ENCODE measurements around the gene ARTN. TPM values are rescaled to one million over a fixed set of nuclear protein-coding genes. Genes with fewer than 3 reads are reported as not detected.

ARTN gene
- total RNA-seq, 4 donors from 2014 or later, result 0.19 to 0.72 (median 0.63) TPM; not detected in 1

DNA sequence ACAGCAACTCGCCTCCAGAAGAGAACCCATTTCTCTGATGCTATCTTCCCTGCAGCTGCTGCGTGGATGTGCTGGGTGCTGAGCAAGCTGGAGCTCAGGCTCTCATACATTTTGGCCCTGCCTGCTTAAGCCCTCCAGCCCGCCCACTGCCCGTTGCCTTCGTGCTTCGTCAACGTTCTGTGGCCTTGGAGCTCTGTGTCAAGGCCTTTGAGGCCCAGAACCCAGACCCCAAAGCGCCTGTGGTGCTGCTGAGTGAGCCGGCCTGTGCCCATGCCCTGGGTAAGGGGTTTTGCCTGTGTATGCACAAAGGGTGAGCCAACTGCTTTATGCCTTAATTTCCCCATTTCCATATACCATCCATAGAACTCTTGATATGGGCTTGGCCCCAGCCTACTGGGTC is 37.3 kb downstream of the ARTN start:
- DNase-seq (ENCODE audit: low spot score), result no peak
- TF ChIP-seq, protein P1, sequence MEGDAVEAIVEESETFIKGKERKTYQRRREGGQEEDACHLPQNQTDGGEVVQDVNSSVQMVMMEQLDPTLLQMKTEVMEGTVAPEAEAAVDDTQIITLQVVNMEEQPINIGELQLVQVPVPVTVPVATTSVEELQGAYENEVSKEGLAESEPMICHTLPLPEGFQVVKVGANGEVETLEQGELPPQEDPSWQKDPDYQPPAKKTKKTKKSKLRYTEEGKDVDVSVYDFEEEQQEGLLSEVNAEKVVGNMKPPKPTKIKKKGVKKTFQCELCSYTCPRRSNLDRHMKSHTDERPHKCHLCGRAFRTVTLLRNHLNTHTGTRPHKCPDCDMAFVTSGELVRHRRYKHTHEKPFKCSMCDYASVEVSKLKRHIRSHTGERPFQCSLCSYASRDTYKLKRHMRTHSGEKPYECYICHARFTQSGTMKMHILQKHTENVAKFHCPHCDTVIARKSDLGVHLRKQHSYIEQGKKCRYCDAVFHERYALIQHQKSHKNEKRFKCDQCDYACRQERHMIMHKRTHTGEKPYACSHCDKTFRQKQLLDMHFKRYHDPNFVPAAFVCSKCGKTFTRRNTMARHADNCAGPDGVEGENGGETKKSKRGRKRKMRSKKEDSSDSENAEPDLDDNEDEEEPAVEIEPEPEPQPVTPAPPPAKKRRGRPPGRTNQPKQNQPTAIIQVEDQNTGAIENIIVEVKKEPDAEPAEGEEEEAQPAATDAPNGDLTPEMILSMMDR (IDR thresholded peaks at IDR 0.05), result no peak
- no peak for ATAC-seq (ENCODE audit: low FRiP score)

GRCh38 chr1:43971336-43971980 is 37.9 kb downstream of the ARTN start:
- ATAC-seq (ENCODE audit: low FRiP score), result no peak
- TF ChIP-seq, protein P1 (IDR thresholded peaks at IDR 0.05), result no peak
- no peak for DNase-seq (ENCODE audit: low spot score)

- ATAC-seq (ENCODE audit: low FRiP score), result no peak
- no peak for DNase-seq (ENCODE audit: low spot score)
- TF ChIP-seq, protein P1 (IDR thresholded peaks at IDR 0.05), result no peak
These were observed 40.4 kb downstream of the ARTN start for GRCh38 chr1:43973981-43974442.

DNA sequence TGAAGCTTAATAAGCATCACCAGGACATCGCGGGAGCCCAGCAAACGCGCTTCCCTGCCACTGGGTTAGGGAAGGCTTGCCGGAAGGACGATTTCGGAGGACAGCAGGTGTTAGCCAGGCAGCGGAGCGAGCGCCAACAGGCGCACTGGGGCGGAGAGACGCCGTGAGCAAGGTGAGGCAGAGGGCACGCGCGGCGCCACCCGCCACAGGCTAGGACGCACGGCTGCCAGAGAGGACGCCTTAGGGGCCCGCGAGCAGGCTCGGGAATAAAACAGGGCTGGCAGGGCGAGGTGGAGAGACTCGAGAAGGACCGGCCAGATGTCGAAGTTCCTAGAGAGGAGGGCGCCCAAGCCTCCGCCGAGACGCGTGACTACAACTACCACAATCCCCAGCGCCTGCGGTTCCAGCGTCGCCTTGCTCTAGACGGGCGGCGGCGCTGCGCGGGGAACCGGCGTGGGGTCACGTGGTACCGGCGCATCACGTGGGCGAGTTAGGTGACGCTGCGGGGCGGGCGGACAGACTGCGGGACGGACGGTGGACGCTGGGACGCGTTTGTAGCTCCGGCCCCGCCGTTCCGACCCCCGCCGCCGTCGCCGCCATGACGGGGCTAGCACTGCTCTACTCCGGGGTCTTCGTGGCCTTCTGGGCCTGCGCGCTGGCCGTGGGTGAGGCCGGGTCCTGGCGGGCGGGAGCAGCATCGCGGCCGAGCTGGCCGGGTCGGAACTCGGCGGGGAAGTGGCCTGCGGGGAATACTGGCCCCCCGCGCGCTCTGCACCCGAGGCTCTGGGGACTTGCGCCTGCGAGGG is 41.0 kb downstream of the ARTN start, which contains the start of gene ATP6V0B:
Gene ATP6V0B (plus strand): TSS at position 518 of the 806 bp plus-strand sequence. CDS start 81 bp downstream, at position 599.
- TF ChIP-seq, protein P1 (IDR thresholded peaks at IDR 0.05), result no peak
- DNase-seq (ENCODE audit: low spot score), result peak; percentile 94
- peak; percentile 78 for ATAC-seq (ENCODE audit: low FRiP score)

GRCh38 chr1:43975249-43975961 is 41.8 kb downstream of the ARTN start:
- peak; percentile 3 for ATAC-seq (ENCODE audit: low FRiP score)
- no peak for DNase-seq (ENCODE audit: low spot score)
- TF ChIP-seq, protein P1 (IDR thresholded peaks at IDR 0.05), result no peak

- DNase-seq (ENCODE audit: low spot score) (no peak), ATAC-seq (ENCODE audit: low FRiP score) (no peak)
- TF ChIP-seq, protein P1 (IDR thresholded peaks at IDR 0.05), result no peak
These were observed 42.4 kb downstream of the ARTN start for GRCh38 chr1:43976045-43976444.
